Stimulated activated CD8-positive, alpha-beta memory T cell treated with anti-CD3 and anti-CD28 coated beads, Interleukin-12 subunit alpha, Interleukin-12 subunit beta, amount 100 ng/mL, for 24 hours (primary cell): ENCODE data around the gene ARHGEF16.

Experiments
- DNase-seq: peaks from one replicate; pipeline ENCODE4 v3.0.0-alpha.2; 2020; ENCODE audit errors: extremely low read depth

Gene ARHGEF16

DNA sequence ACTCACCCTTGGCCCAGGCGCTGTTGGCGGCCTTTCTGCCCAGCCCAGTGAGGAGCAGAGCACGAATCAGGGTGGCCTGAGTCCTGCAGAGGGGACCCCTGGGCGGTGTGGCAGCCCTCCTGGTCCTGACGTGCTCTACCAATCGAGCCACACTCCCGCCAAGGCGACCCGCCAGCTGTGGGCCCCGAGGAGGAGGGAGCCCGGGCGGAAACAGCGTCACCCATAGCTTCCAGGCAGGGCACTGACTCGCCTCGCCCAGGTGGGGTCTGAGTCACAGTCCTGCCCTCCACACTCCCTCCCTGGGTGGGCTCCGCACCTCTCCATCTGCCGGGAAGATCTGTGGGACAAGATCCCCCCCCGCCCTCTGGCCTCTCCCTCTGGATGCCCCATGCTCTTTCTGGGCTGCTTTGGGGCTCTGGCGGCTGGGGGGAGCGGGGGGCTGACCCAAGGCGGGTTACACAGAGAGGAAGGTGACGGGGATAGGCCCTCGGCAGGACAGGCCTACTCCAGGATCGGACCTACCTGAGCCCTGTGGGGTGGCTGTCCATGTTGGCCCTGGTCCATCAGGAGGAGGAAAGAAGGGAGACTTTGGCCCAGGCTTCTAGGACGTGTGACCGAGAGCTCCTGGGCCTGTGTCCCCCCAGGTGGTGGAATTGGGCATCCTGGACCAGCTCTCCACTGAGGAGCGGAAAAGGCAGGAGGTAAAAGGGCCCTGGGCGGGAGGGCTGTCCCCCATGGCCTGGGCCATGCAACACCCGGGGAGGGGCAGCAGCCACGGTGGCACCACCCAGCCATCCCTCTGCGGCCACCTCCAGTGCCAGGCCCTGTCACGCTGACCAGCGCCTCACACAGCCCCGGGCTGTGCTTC, 14.0 kb downstream of the ARHGEF16 start:
- DNase-seq = no peak

DNA sequence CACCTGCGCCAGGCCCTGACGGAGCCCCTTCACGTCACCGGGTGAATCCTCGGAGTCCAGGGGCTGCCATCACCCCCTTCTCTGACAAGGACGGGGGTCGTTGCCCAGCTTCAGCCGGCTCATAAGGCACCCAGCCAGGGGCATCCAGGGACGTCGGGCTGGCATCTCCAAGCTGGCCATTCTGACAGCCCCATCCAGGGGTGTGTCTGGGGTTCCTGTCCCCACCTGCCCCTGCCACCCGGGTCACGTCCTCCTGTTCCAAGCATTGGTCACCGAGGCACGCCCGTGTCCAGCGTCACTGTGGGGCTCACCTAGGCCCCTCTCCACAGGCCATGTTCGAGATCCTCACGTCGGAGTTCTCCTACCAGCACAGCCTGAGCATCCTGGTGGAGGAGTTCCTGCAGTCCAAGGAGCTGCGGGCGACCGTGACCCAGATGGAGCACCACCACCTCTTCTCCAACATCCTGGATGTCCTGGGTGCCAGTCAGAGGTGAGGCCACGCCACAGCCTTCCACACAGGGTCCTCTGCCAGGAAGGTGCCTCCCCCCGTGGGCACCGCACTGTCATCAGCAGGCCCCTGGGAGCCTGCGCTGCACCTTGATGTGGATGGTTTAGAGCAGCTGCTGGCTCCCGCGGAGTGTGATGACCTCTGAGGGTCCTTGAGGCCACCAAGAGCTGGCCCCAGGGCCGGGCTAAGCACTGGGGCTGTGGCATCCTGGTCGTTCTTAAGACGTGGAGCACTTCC, 14.8 kb downstream of the ARHGEF16 start:
- DNase-seq = no peak

- DNase-seq = no peak
Observed at GRCh38 chr1:3469849-3470649, 15.6 kb downstream of the ARHGEF16 start.

DNA sequence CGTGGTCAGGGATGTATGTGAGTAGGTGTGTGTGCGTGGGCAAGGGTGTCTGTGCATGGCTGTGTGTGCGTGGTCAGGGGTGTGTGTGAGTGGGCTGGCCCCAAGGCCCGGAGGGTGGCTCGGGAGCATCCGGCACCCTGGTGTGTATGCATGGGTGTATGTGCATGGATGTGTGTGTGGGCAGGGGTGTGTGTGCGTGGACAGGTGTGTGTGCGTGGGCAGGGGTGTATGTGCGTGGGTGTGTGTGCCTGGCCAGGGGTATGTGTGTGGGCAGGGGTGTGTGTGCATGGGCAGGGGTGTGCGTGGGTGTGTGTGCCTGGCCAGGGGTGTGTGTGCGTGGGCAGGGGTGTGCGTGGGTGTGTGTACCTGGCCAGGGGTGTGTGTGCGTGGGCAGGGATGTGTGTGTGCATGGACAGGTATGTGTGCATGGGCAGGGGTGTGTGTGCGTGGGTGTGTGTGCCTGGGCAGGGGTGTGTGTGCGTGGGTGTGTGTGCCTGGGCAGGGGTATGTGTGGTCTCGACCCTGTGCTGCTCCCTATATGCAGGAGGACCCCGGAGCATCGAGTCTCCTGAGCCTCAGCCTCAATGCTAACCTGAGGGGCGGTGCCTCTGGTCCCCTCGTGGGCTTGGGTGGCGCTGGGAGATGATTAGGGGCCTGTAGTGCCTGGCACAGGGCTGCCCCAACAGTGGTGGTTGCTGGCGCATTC, 16.3 kb downstream of the ARHGEF16 start:
- no peak for DNase-seq

DNA sequence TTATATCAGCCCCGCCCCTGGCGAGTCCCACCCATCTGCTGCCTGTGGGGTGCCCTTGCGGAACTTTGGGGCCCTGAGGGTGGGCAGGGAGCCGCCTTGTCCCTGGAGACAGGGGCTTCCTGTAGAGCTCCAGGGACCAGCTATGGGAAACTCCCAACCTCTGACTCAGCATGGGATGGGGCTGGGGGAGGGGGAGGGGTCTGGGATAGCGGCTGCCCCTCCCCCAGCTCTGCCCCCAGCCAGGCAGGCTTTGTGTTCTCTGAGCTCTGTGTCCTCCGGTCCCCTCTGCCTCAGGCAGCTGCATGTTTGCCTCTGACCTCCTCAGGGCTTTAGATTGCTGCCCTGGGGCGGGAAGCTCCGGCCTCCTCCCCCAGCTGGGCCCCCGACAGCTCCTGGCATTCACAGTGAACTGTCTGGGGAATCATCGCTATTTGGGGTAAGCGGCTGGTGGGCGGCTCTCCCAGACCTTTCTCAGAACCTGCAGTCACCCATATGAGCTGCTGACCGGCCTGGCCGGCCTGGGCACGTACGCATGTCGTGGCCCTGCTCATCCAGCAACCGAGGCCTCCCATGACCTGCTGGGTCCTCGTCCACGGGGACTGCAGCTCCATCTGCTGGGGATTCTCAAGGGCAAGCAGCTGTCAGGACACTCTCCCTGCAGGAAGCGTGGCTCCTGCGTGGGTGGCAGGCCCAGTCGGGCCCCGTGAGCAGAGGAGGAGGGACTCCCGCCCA, 17.1 kb downstream of the ARHGEF16 start:
- no peak for DNase-seq

GRCh38 chr1:3472088-3472850, 17.8 kb downstream of the ARHGEF16 start:
- DNase-seq = no peak

GRCh38 chr1:3472906-3473305, 18.4 kb downstream of the ARHGEF16 start:
- no peak for DNase-seq

GRCh38 chr1:3473381-3473844, 18.9 kb downstream of the ARHGEF16 start:
- DNase-seq = no peak

DNA sequence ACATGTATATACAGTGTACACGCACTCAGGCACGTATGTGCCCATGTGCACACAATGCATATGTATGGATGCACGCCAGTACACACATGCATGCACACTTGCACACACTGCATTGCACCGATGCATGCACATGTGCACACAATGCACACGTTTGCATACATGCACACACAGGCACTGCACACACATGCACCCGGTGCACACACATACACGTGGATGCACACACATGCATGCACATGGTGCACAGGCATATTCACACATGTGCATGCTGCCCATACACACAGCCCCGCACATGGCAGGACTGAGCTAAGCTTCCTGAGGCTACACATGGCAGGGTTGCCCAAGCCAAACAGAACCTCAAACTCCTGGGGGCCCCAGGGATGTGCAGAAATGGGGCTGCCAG, 19.6 kb downstream of the ARHGEF16 start:
- DNase-seq = no peak

DNA sequence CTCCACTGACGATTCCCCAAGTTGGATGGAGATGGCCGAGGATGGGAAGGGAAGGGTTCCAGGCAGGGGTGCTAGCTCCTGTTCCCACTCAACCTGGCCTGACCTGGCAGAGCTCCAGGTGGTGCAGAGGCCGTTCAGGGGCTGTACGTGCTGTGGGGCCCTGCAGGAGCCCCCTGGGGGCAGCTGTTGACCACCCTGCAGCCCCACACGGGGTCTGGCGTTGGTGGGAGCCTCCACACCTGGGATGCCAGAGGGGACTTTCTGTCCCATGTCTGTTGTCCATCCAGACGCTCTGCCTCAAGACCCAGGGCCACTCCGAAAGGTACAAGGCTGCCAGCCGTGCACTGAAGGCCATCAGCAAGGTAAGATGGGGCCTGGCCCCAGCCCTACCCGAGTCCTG, 20.0 kb downstream of the ARHGEF16 start:
- DNase-seq = no peak

DNA sequence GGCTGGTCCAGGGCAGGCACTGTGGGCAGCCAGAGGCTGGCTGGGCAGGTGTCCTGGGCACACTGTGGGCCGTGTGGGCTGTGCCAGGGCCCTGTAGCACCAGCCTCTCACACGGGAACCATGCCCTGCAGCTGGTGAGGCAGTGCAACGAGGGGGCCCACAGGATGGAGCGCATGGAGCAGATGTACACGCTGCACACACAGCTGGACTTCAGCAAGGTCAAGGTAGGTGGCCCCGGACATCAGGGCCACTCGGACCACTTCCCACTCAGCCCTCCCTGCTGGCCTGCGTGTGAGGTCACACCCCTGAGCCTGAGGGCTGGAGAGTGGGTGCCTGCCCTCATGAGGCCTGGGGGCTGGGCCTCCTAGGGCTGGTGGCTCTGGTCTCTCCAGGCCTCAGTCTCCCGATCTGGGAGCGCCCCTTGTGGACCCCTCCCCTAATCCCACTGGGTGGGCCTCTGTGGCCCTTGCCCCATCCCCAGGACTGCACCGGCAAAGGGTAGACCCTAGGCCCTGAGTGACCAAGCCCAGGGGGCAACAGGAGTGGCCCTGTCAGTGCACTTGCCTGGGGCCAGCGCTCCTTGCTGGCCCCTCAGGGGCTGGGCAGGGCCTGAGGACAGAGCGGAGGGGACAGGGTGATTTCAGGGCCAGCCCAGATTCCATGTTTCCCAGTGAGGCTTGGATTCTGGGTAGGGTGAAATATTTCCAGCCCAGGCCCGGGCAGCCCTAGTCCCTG, 21.5 kb downstream of the ARHGEF16 start:
- DNase-seq = no peak

GRCh38 chr1:3476666-3477065, 22.2 kb downstream of the ARHGEF16 start:
- DNase-seq = no peak

DNA sequence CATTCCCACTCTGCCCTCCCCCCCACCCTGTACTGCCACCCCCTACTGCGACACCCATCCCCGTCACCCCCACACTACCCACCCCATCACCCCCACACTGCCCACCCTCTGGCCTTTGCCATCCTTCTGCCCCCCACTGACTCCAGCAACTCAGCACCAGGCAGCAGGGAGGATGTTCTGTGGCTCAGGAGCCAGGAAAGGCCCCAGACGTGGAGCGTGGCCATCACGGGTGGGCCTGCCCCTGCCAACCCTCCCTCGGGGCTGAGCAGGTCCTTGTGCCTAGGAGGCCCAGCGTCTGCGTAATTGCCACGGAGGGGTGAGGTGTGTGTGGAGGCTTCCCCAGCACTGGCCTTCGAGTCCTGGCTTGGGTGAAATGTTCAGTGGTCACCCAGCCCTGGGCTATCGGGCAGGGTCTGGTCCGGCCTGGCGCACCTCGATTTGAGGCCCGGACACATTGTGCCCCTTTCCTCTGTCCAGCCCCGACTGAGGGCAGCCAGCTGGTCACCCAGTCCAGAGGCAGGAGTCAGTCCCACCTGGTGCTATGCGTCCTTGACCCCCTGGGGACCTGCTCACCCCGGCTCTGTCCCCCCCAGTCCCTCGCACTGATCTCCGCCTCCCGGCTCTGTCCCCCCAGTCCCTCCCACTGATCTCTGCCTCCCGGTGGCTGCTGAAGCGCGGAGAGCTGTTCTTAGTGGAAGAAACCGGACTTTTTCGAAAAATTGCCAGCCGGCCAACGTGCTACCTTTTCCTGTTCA, 23.0 kb downstream of the ARHGEF16 start:
- DNase-seq = no peak

DNA sequence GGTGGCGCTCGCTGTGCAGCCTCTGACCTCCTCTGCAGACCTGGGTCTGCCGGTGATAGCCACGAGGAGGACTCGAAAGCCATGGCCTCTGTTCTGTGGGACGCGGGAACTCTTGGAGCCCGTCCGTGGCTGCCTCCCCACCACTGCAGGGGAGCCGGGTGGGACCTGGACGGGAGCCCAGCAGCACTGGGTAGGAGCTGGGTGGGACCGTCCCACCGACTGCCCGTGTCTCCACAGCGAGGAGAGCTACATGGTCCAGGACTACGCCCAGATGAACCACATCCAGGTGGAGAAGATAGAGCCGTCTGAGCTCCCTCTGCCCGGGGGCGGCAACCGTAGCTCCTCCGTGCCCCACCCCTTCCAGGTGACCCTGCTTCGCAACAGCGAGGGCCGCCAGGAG, 23.7 kb downstream of the ARHGEF16 start:
- no peak for DNase-seq

GRCh38 chr1:3479511-3480368, 25.3 kb downstream of the ARHGEF16 start:
- DNase-seq = no peak

DNA sequence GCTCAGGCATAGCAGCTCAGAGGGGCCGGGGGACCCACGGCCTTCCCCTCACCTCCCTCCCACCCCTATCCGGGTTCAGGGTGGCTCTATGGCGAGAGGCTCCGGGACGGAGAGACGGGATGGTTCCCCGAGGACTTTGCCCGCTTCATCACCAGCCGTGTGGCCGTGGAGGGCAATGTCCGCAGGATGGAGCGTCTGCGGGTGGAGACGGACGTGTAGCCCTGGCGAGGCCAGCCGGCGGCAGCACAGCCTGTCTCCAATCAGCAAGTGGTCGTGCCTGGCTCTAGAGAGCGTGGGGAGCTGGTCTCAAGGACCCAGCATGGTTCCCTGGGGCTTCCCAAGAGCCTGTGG, 25.9 kb downstream of the ARHGEF16 start:
- no peak for DNase-seq

DNA sequence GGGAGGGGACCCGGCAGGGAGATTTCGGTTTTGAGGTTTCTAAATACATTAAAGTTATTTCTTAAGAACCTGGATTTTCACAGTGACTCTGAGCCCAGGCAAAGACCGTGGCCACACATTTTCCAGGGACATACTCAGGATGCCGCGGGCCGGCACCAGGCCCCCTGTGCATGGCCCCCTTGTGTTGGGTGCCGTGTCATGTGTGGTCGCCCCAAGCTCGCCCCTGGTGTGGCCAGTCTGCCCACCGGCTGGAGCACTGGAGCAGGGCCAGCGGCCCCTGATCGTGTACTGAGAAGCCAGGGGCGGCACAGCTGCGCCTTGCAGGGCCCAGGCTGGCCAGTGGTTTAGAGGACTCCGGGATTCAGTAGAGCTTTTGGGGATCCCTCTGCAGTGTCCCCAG, 26.6 kb downstream of the ARHGEF16 start:
- DNase-seq = no peak

- no peak for DNase-seq
Observed at GRCh38 chr1:3481836-3482375, 27.4 kb downstream of the ARHGEF16 start.
